ENCODE data around the gene VASP. TPM values are rescaled to one million over a fixed set of nuclear protein-coding genes. Genes with fewer than 3 reads are reported as not detected.
A peak's percentile ranks its signal among the peaks of the same experiment; 100 is the strongest.

Gene VASP
- total RNA-seq, 1 experiment from 2014 or later = 152 TPM

- CTCF ChIA-PET = interaction anchor here (1.2 to 1.4 kb wide), 3 partner anchors 14 to 60 kb away, joined by 3 to 5 read pairs (median 5); no protein-coding TSS in a partner anchor
- no peaks in the 10 kb centered on the region for H3K79me2 ChIP-seq (ENCODE audit: insufficient read depth, low read length)
- no peaks in the 10 kb centered on the region for H3K9me2 ChIP-seq (ENCODE audit: insufficient read depth)
- H3K9ac ChIP-seq (ENCODE audit: low read length) = peak within 1 kb of the TSS; percentile 61
- TF ChIP-seq EGR1 (IDR thresholded peaks at IDR 0.05; ENCODE audit: low read depth) (no peak), TCF7L2 (IDR thresholded peaks at IDR 0.05; ENCODE audit: borderline replicate concordance, extremely low read depth, insufficient read depth, insufficient read length) (no peak), ELF1 (IDR thresholded peaks at IDR 0.05; ENCODE audit: borderline replicate concordance, low read depth) (no peak), ATF3 (IDR thresholded peaks at IDR 0.05) (no peak), SP1 (IDR thresholded peaks at IDR 0.05; ENCODE audit: low read depth) (no peak), SIN3A (IDR thresholded peaks at IDR 0.05; ENCODE audit: low read depth) (no peak), RAD21 (IDR thresholded peaks at IDR 0.05; ENCODE audit: low read depth) (no peak), CTCF (IDR thresholded peaks at IDR 0.05 in 2 of 3, conservative IDR thresholded peaks at IDR 0.05 in 1 of 3; ENCODE audit: borderline replicate concordance in 1 of 3, insufficient read depth in 1 of 3, low read depth in 2 of 3, low read length in 2 of 3) (no peak), YY1 (IDR thresholded peaks at IDR 0.05; ENCODE audit: extremely low read depth, insufficient replicate concordance, low read depth, low read length) (no peak)
- H3K4me1 ChIP-seq (ENCODE audit: control insufficient read depth in 1 of 2, insufficient read depth in 2 of 2, low read length in 2 of 2) = peaks cover 22 to 40% of the 10 kb centered on the region in 2 experiments
- POLR2A ChIA-PET = interaction anchor here (0.9 kb wide), 1 partner anchor 30 kb away, joined by 3 read pairs; no protein-coding TSS in a partner anchor
- no peaks in the 10 kb centered on the region for H3K36me3 ChIP-seq (ENCODE audit: control insufficient read depth in 1 of 2, insufficient read depth in 2 of 2, low read length in 2 of 2)
- peak within 1 kb of the TSS; percentile 37 to 64 for H3K4me3 ChIP-seq (replicated peaks in 1 of 2; ENCODE audit: low read depth in 1 of 2, low read length in 2 of 2)
- peaks cover 10% of the 10 kb centered on the region; the same call in 1 of the 2 replicates for H3K27me3 ChIP-seq (ENCODE audit: insufficient read depth, low read length)
- H4K20me1 ChIP-seq (ENCODE audit: insufficient read depth) = no peaks in the 10 kb centered on the region
- H2AFZ ChIP-seq (ENCODE audit: low read depth, low read length, poor library complexity, severe bottlenecking) = peak within 1 kb of the TSS; percentile 42
- H3K9me3 ChIP-seq (ENCODE audit: control insufficient read depth in 1 of 2, insufficient read depth in 1 of 2, low read depth in 1 of 2, low read length in 2 of 2) = no peaks in the 10 kb centered on the region
- RAD21 ChIA-PET (ENCODE audit: low non-redundant PET in 1 of 2, low total read pairs in 2 of 2, uncharacterized antibody in 2 of 2, unreplicated experiment in 2 of 2) = no interaction called here
- peak within 1 kb of the TSS; percentile 94 for H3K4me2 ChIP-seq (ENCODE audit: low read length)
- ATAC-seq = no peak
- H3K27ac ChIP-seq (ENCODE audit: low read depth, low read length) = peak within 1 kb of the TSS; percentile 30; the same call in 1 of the 2 replicates
- intact Hi-C loops (cut with micrococcal nuclease) = no loop called here
- no peak for DNase-seq (ENCODE audit: low read depth, low spot score)
- BruUV-seq (replicated peaks) = no TSS peak
Measured at GRCh38 chr19:45498411-45499195, 8.7 kb upstream of the VASP start, which contains the start of gene PPM1N. TSS of gene PPM1N (plus strand) at chr19:45498443. CDS start at chr19:45498473, 30 bp downstream.
